Rectal smooth muscle tissue (tissue), 1 donor: ENCODE measurements around the gene NEDD4L.

Experiments used
- H3K27ac ChIP-seq: one replicate; pipeline ENCODE4 v1.7.0; 2013; ENCODE audit warnings: low read depth, low read length, inconsistent platforms
- H3K27me3 ChIP-seq: one replicate; pipeline ENCODE4 v1.7.0; 2013; ENCODE audit warnings: low read length; ENCODE audit not compliant: control insufficient read depth, insufficient read depth
- H3K36me3 ChIP-seq: one replicate; pipeline ENCODE4 v1.7.0; 2013; ENCODE audit warnings: low read length; ENCODE audit not compliant: control insufficient read depth, insufficient read depth
- H3K4me1 ChIP-seq: one replicate; pipeline ENCODE4 v1.7.0; 2013; ENCODE audit warnings: low read length; ENCODE audit not compliant: control insufficient read depth, insufficient read depth
- H3K4me3 ChIP-seq: one replicate; pipeline ENCODE4 v1.7.0; 2013; ENCODE audit warnings: low read length
- H3K9ac ChIP-seq: one replicate; pipeline ENCODE4 v1.7.0; 2013; ENCODE audit warnings: low read length

Gene NEDD4L

GRCh38 chr18:58061349-58061748, 17.3 kb downstream of the NEDD4L start:
- Histone ChIP-seq H3K36me3 (no peaks in the 10 kb centered on the region), H3K27me3 (no peaks in the 10 kb centered on the region), H3K4me3 (no peak overlapping the region), H3K4me1 (no peaks in the 10 kb centered on the region), H3K27ac (no peak overlapping the region), H3K9ac (no peak overlapping the region)

DNA sequence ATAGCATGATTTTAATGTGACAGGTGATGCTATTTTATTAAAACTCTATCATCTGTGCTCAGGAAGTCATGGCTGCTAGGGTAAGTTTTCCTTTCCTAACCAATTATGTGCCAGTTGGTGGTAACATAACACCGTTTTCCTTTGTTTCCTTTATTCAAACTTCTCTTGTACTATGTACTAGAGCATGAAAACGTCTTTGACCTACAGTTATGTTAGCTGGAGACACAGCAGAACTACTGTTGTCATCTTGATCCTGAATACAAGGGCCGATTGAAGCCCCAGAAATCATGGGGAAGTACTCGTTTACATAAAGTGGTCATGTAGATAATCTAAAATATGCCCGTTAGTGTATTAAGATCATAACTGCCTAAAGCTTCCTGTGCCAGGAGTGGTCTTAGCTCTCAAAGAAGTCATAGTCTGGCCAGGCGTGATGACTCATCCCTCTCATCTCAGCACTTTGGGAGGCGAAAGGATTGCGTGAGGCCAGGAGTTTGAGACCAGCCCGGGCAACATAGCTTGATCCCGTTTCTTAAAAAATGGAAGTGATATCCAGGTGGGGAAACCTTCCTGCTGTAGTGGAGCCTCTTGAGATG, 20.5 kb downstream of the NEDD4L start:
- Histone ChIP-seq H3K4me3 (no peak overlapping the region), H3K9ac (no peak overlapping the region), H3K27ac (no peak overlapping the region), H3K36me3 (no peaks in the 10 kb centered on the region), H3K27me3 (no peaks in the 10 kb centered on the region), H3K4me1 (no peaks in the 10 kb centered on the region)

GRCh38 chr18:58065956-58066355, 21.9 kb downstream of the NEDD4L start:
- Histone ChIP-seq H3K27me3 (no peaks in the 10 kb centered on the region), H3K4me1 (no peaks in the 10 kb centered on the region), H3K36me3 (no peaks in the 10 kb centered on the region), H3K9ac (no peak overlapping the region), H3K27ac (no peak overlapping the region), H3K4me3 (no peak overlapping the region)

- Histone ChIP-seq H3K4me1 (no peaks in the 10 kb centered on the region), H3K9ac (no peak overlapping the region), H3K4me3 (no peak overlapping the region), H3K36me3 (no peaks in the 10 kb centered on the region), H3K27me3 (no peaks in the 10 kb centered on the region), H3K27ac (no peak overlapping the region)
These were observed 23.6 kb downstream of the NEDD4L start for GRCh38 chr18:58067601-58068000.

- H3K9ac ChIP-seq = no peak overlapping the region
- no peaks in the 10 kb centered on the region for H3K27me3 ChIP-seq
- no peaks in the 10 kb centered on the region for H3K36me3 ChIP-seq
- no peak overlapping the region for H3K27ac ChIP-seq
- H3K4me1 ChIP-seq = no peaks in the 10 kb centered on the region
- H3K4me3 ChIP-seq = no peak overlapping the region
These were observed 25.1 kb downstream of the NEDD4L start for GRCh38 chr18:58069099-58069498.

- no peaks in the 10 kb centered on the region for H3K4me1 ChIP-seq
- no peak overlapping the region for H3K4me3 ChIP-seq
- H3K27me3 ChIP-seq = no peaks in the 10 kb centered on the region
- H3K9ac ChIP-seq = no peak overlapping the region
- H3K36me3 ChIP-seq = no peaks in the 10 kb centered on the region
- H3K27ac ChIP-seq = no peak overlapping the region
These were observed 25.8 kb downstream of the NEDD4L start for GRCh38 chr18:58069721-58070292.

- no peak overlapping the region for H3K27ac ChIP-seq
- no peak overlapping the region for H3K9ac ChIP-seq
These were observed 32.0 kb downstream of the NEDD4L start for GRCh38 chr18:58076052-58076451.

GRCh38 chr18:58077329-58077728, 33.3 kb downstream of the NEDD4L start:
- no peak overlapping the region for H3K4me3 ChIP-seq
- no peaks in the 10 kb centered on the region for H3K27me3 ChIP-seq
- no peak overlapping the region for H3K9ac ChIP-seq
- H3K36me3 ChIP-seq = no peaks in the 10 kb centered on the region
- H3K27ac ChIP-seq = no peak overlapping the region
- H3K4me1 ChIP-seq = no peaks in the 10 kb centered on the region

More at GRCh38 chr18:58076052-58076451, 32.0 kb downstream of the NEDD4L start:
- Histone ChIP-seq H3K27me3 (no peaks in the 10 kb centered on the region), H3K36me3 (no peaks in the 10 kb centered on the region), H3K4me1 (no peaks in the 10 kb centered on the region), H3K4me3 (no peak overlapping the region)

- no peak overlapping the region for H3K9ac ChIP-seq
These were observed 35.0 kb downstream of the NEDD4L start for GRCh38 chr18:58078889-58079573.

GRCh38 chr18:58080451-58080850, 36.4 kb downstream of the NEDD4L start:
- no peaks in the 10 kb centered on the region for H3K36me3 ChIP-seq
- H3K27me3 ChIP-seq = no peaks in the 10 kb centered on the region
- H3K4me1 ChIP-seq = no peaks in the 10 kb centered on the region
- no peak overlapping the region for H3K27ac ChIP-seq
- no peak overlapping the region for H3K4me3 ChIP-seq
- H3K9ac ChIP-seq = no peak overlapping the region

More at GRCh38 chr18:58078889-58079573, 35.0 kb downstream of the NEDD4L start:
- H3K4me3 ChIP-seq = no peak overlapping the region
- no peak overlapping the region for H3K27ac ChIP-seq
- no peaks in the 10 kb centered on the region for H3K4me1 ChIP-seq
- H3K36me3 ChIP-seq = no peaks in the 10 kb centered on the region
- H3K27me3 ChIP-seq = no peaks in the 10 kb centered on the region

GRCh38 chr18:58087928-58088690, 44.1 kb downstream of the NEDD4L start:
- Histone ChIP-seq H3K36me3 (no peaks in the 10 kb centered on the region), H3K27me3 (no peaks in the 10 kb centered on the region), H3K27ac (no peak overlapping the region), H3K9ac (no peak overlapping the region), H3K4me3 (no peak overlapping the region), H3K4me1 (no peaks in the 10 kb centered on the region)

- H3K27me3 ChIP-seq = no peaks in the 10 kb centered on the region
- no peak overlapping the region for H3K27ac ChIP-seq
- H3K4me1 ChIP-seq = no peaks in the 10 kb centered on the region
- H3K36me3 ChIP-seq = no peaks in the 10 kb centered on the region
- H3K4me3 ChIP-seq = no peak overlapping the region
- no peak overlapping the region for H3K9ac ChIP-seq
These were observed 44.7 kb downstream of the NEDD4L start for GRCh38 chr18:58088691-58089065.
